A549 (cell line): Measurements from ENCODE around the gene PKP2. TPM values are rescaled to one million over a fixed set of nuclear protein-coding genes. Genes with fewer than 3 reads are reported as not detected.

Source experiments
- ATAC-seq, 2 experiments: fragments of 200-7000 bp in 1 of 2; fragments of >200 bp in 1 of 2; cut with Nextera tagmentation in 1 of 2; cut with Tn5 transposase in 1 of 2; 3 replicates each; pipeline versions ENCODE4 v1.8.0 to v1.9.1; 2018 to 2020; ENCODE audit warnings: mild to moderate bottlenecking in 1 of 2, moderate library complexity in 1 of 2
- CTCF ChIA-PET: fragments of 300-600 bp; sonication (Branson Sonifier 250); formaldehyde crosslinking; extraction: SDS; loops from one replicate; lab custom pipeline; 2021; ENCODE audit warnings: antibody characterized with exemption, inconsistent platforms; lab: Yijun Ruan, JAX
- POLR2A ChIA-PET: fragments of 350-600 bp; formaldehyde crosslinking; extraction: SDS; loops from one replicate; lab custom pipeline; 2021; ENCODE audit warnings: antibody characterized with exemption, inconsistent platforms; lab: Yijun Ruan, JAX
- DNase-seq, 2 experiments: peaks; one replicate each; pipeline versions ENCODE4 v3.0.0 to v3.0.0-alpha.2; 2011 to 2016; ENCODE audit warnings: low read depth in 1 of 2, low spot score in 1 of 2
- FAIRE-seq: peaks from 2 replicates; lab custom pipeline; 2011; peaks lifted over from hg19 to GRCh38; lab: Jason Lieb, UNC
- H3K27ac ChIP-seq, 2 experiments: fragments of >200 bp; sonication (Bioruptor Twin); formaldehyde crosslinking; 3 replicates each; pipeline ENCODE4 v1.5.1; 2016 to 2017
- H3K4me1 ChIP-seq: fragments of >200 bp; sonication (Bioruptor Twin); formaldehyde crosslinking; 3 replicates; pipeline ENCODE4 v1.6.1; 2016
- H3K4me2 ChIP-seq: fragments of >200 bp; sonication (Bioruptor Twin); formaldehyde crosslinking; 3 replicates; pipeline ENCODE4 v1.6.1; 2016
- H3K4me3 ChIP-seq: fragments of >200 bp; sonication (Bioruptor Twin); formaldehyde crosslinking; 3 replicates; pipeline ENCODE4 v1.5.1; 2016
- H3K9me3 ChIP-seq: fragments of >200 bp; sonication (Bioruptor Twin); formaldehyde crosslinking; 3 replicates; pipeline ENCODE4 v1.6.1; 2016
- ATOH8 ChIP-seq: fragments of 250-450 bp; sonication (Bioruptor Pico); IDR thresholded peaks from 2 replicates; pipeline ENCODE4 v1.5.0; 2020; ENCODE audit warnings: low read depth, mild to moderate bottlenecking, moderate library complexity
- FOXS1 ChIP-seq: fragments of 250-450 bp; sonication (Bioruptor Pico); IDR thresholded peaks from 2 replicates; pipeline ENCODE4 v1.5.0; 2020; ENCODE audit warnings: mild to moderate bottlenecking, moderate library complexity
- SREBF2 ChIP-seq: fragments of 450-650 bp; IDR thresholded peaks from 2 replicates; pipeline ENCODE4 v1.6.1; 2014; ENCODE audit warnings: mild to moderate bottlenecking, moderate library complexity
- TP53 ChIP-seq: fragments of 250-450 bp; sonication (Bioruptor Pico); IDR thresholded peaks from 2 replicates; pipeline ENCODE4 v1.5.0; 2021; ENCODE audit warnings: mild to moderate bottlenecking, moderate library complexity
- WGBS: methylation state at CpG from one replicate; pipeline ENCODE4 v1.1.6; 2017; ENCODE audit errors: missing lambda C conversion rate; 5-methylcytosine and 5-hydroxymethylcytosine counted together
- polyA plus RNA-seq, 4 experiments: library from polyadenylated mRNA; depleted of rRNA in 3 of 4; stranded (reverse); fragments of >200 nt; fragmentation: RNase III in 1 of 4; extraction: RNeasy Plus Mini Kit Qiagen cat#74134 plus additional on column Dnase treatment in 1 of 4; gene quantifications; 2 replicates in 3 of 4; 3 replicates in 1 of 4; pipeline ENCODE4 v1.2.3, GENCODE V29; 2011 to 2017

Gene PKP2
- polyA plus RNA-seq, 2 of the 4 experiments (the other 2 are of a cell fraction): 2.3 to 7.1 TPM

- Histone ChIP-seq H3K9me3 (no peaks in the 10 kb centered on the region), H3K27ac (no peak overlapping the region), H3K4me1 (no peaks in the 10 kb centered on the region), H3K4me2 (no peak overlapping the region), H3K4me3 (no peak overlapping the region)
- no peak for FAIRE-seq
- ChIA-PET POLR2A (interaction anchor here (0.6 to 0.7 kb wide), 2 partner anchors 13 to 1595 kb away, joined by 4 to 8 read pairs; no protein-coding TSS in a partner anchor), CTCF (interaction anchor here (0.6 to 1.0 kb wide), 4 partner anchors 13 to 1059 kb away, joined by 3 to 6 read pairs (median 5); partner anchors contain the start of gene YARS2)
- TF ChIP-seq SREBF2: no peak
- TF ChIP-seq ATOH8 (CRISPR knock-in tag): no peak
- no peak for TF ChIP-seq FOXS1 (CRISPR knock-in tag)
- no peak for TF ChIP-seq TP53 (CRISPR knock-in tag)
- ATAC-seq: no peak
- no peak for DNase-seq
- 91% methylated on average over 10 of the region's 10 CpGs for WGBS
Observed at GRCh38 chr12:32742133-32742532, 154.4 kb downstream of the PKP2 start.

Other genes starting within 250 kb of the PKP2 start
- gene DNM1L, start 217.5 kb downstream of the PKP2 start, polyA plus RNA-seq (2011; rRNA removed): 101 and 121 TPM in 2 replicates
- gene DNM1L, start 217.5 kb downstream of the PKP2 start, polyA plus RNA-seq (2017; fragmentation: RNase III; extraction: RNeasy Plus Mini Kit Qiagen cat#74134 plus additional on column Dnase treatment): 66.9 to 75.3 TPM (median 67.0 TPM) in 3 replicates
- gene YARS2, start 140.9 kb downstream of the PKP2 start, polyA plus RNA-seq (2011; rRNA removed): 39.2 and 43.2 TPM in 2 replicates
- 23.0 to 23.6 TPM (median 23.3 TPM) in 3 replicates for gene YARS2, start 140.9 kb downstream of the PKP2 start, polyA plus RNA-seq (2017; fragmentation: RNase III; extraction: RNeasy Plus Mini Kit Qiagen cat#74134 plus additional on column Dnase treatment)